Measurements from ENCODE around the gene GLDN.

The GLDN gene

DNA sequence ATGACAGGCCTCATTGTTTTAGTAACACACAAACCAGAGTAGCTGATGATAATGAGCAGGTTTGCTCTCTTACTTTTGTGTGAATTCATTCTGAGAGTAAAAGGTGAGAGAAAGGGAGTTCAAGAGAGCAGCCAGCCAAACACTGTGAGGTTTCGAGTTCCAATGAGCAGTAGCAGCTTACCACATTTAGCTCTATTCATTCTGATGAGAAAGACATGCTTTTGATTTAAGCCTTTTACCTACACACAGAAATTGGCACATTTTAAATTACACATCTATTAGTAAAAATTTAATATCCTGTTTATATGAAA lies 28.0 kb downstream of the GLDN start:
- in situ Hi-C loops (cut with HindIII; ENCODE audit: low sequenced_read_pairs) = no loop called here
- TF ChIP-seq, protein P1, sequence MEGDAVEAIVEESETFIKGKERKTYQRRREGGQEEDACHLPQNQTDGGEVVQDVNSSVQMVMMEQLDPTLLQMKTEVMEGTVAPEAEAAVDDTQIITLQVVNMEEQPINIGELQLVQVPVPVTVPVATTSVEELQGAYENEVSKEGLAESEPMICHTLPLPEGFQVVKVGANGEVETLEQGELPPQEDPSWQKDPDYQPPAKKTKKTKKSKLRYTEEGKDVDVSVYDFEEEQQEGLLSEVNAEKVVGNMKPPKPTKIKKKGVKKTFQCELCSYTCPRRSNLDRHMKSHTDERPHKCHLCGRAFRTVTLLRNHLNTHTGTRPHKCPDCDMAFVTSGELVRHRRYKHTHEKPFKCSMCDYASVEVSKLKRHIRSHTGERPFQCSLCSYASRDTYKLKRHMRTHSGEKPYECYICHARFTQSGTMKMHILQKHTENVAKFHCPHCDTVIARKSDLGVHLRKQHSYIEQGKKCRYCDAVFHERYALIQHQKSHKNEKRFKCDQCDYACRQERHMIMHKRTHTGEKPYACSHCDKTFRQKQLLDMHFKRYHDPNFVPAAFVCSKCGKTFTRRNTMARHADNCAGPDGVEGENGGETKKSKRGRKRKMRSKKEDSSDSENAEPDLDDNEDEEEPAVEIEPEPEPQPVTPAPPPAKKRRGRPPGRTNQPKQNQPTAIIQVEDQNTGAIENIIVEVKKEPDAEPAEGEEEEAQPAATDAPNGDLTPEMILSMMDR (IDR thresholded peaks at IDR 0.05; ENCODE audit: low read depth, low read length, missing control alignments) = no peak
- DNase-seq (ENCODE audit: low read depth) = no peak
- H3K4me3 ChIP-seq (ENCODE audit: low read depth, low read length) = no peak overlapping the region

DNA sequence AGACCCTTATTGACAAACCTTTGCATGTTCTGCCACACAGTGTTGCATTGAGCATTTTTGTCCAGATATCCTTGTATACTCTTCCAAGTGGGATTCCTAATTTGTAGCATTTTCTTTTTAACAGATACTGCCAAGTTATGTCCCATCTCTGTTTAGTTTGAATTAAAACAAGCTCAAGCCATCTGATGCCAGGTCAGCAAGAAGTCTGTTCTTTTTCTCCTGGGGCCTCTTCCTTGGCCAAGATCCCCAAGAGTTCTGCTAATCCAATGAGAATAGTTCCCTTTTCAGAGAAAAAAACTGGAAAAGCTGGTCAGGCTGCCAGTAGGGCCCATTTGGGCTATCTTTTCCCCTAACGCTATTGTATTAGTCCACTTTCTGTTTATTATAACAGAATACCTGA lies 29.8 kb downstream of the GLDN start:
- no peak overlapping the region for H3K4me3 ChIP-seq (ENCODE audit: low read depth, low read length)
- TF ChIP-seq, protein P1 (IDR thresholded peaks at IDR 0.05; ENCODE audit: low read depth, low read length, missing control alignments) = no peak
- in situ Hi-C loops (cut with HindIII; ENCODE audit: low sequenced_read_pairs) = no loop called here
- no peak for DNase-seq (ENCODE audit: low read depth)

DNA sequence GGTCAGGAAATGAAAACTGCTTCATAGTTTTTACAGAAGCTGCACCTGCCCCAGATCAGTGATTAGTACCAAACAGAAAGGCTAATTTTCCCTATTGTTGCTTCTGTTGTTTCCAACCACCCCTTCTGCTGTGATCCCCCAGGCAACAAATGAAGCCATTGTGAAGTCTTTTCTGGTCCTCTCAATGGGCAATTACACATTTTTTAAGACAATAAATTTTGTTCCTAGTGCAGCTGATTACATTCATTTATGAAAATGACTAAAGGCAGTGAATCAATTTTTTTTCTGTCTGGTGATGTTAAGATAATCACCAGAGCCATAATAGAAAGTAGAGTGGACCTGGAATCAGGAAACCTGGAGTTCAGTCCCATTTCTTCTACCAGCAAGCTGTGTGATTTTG lies 32.7 kb downstream of the GLDN start:
- H3K4me3 ChIP-seq (ENCODE audit: low read depth, low read length) = no peak overlapping the region
- in situ Hi-C loops (cut with HindIII; ENCODE audit: low sequenced_read_pairs) = no loop called here
- TF ChIP-seq, protein P1 (IDR thresholded peaks at IDR 0.05; ENCODE audit: low read depth, low read length, missing control alignments) = no peak
- DNase-seq (ENCODE audit: low read depth) = no peak

DNA sequence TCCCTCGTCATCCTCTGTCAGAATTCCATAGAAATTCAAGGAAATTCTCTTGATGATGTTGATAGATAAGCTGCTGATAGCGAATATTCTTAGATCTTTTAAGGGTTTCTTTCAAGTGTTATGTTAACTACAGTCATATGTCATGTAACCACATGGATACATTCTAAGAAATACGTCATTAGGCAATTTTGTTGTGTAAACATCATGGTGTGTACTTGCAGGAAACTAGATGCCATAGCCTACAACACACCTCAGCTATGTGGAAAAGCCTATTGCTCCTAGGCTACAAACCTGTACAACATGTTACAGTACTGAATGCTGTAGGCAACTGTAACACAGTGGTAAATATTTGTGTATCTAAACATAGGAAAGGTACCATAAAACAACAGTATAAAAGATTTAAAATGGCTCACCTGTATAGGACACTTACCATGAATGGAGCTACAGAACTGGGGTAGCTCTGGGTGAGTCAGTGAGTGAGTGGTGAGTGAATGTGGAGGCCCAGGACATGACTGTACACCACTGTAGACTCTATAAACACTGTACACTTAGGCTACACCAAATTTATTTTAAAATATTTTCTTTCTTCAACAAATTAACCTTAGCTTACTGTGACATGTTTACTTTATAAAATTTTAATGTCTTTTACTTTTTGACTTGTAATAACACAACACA lies 34.6 kb downstream of the GLDN start:
- H3K4me3 ChIP-seq (ENCODE audit: low read depth, low read length) = no peak overlapping the region
- no peak for DNase-seq (ENCODE audit: low read depth)
- TF ChIP-seq, protein P1 (IDR thresholded peaks at IDR 0.05; ENCODE audit: low read depth, low read length, missing control alignments) = no peak
- in situ Hi-C loops (cut with HindIII; ENCODE audit: low sequenced_read_pairs) = no loop called here

DNA sequence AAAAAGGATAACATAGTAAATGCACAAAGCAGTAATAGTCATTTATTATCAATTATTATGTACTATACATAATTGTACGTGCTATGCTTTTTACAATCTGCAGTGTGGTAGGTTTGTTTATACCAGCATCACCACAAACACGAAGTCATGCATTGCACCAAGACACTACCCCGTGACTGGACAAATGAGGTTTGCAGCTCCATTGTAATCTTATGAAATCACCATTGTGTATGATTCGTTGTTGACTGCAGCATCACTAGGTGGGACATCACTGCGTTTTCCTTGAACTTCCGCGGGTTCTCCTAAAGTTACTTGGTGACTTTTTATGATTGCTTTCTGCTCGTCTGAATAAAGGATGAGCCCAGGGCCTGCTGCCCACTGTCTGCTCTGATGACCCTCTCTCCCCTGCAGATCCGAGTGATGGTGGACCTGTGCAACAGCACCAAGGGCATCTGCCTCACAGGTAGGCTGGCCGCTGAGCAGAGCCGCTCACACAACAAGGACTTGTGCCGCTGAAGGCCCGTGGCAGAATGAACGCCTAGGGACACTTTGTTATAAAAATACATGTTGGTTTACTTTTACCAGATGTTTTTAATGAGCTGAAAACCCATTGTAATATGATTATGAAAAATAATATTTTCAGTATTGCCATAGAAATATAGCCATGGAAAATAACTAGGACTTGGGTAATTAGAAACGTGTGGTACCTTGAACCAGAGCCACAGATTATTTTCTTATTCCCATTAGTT lies 35.8 kb downstream of the GLDN start:
- no peak overlapping the region for H3K4me3 ChIP-seq (ENCODE audit: low read depth, low read length)
- in situ Hi-C loops (cut with HindIII; ENCODE audit: low sequenced_read_pairs) = no loop called here
- TF ChIP-seq, protein P1 (IDR thresholded peaks at IDR 0.05; ENCODE audit: low read depth, low read length, missing control alignments) = no peak
- peak; percentile 55 for DNase-seq (ENCODE audit: low read depth)

DNA sequence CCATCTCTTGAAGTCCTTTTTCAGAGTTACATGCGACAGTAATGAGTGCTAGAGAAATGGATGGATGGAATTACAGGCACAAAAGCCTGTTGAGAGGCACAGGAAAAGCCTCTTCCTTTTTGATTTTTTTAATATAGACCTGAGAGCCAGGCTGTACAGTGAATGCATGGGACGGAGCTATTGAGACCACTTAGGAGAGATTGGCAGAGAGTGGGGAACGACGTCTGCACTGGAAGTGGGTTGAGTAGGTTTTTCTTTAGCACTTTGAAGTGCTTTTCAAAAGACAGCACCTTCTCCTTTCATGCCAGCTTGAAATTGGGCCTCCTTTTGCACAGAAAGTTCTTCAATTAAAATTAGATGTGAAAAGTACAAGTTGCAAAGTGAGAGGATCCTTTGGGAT lies 37.0 kb downstream of the GLDN start:
- TF ChIP-seq, protein P1 (IDR thresholded peaks at IDR 0.05; ENCODE audit: low read depth, low read length, missing control alignments) = no peak
- in situ Hi-C loops (cut with HindIII; ENCODE audit: low sequenced_read_pairs) = no loop called here
- no peak overlapping the region for H3K4me3 ChIP-seq (ENCODE audit: low read depth, low read length)
- DNase-seq (ENCODE audit: low read depth) = no peak

Measured in astrocyte of the cerebellum (primary cell).